H1 (cell line): Measurements from ENCODE around the gene ARFRP1. TPM values are rescaled to one million over a fixed set of nuclear protein-coding genes. Genes with fewer than 3 reads are reported as not detected.

Experiments used
- CTCF ChIA-PET: fragments of 300-600 bp; sonication (Branson Sonifier 250); formaldehyde crosslinking; loops from one replicate; lab custom pipeline; 2021; ENCODE audit not compliant: partially characterized antibody; lab: Charles Lee
- POLR2A ChIA-PET: fragments of 300-600 bp; sonication (Branson Sonifier 250); formaldehyde crosslinking; loops from one replicate; lab custom pipeline; 2021; ENCODE audit warnings: inconsistent platforms; ENCODE audit not compliant: partially characterized antibody; lab: Charles Lee
- DNase-seq, 2 experiments: peaks; one replicate each; pipeline versions ENCODE4 v3.0.0 to v3.0.0-alpha.2; 2010 to 2022; ENCODE audit warnings: low spot score in 2 of 2, low read depth in 1 of 2, mixed read lengths in 1 of 2
- FAIRE-seq: peaks from 2 replicates; lab custom pipeline; 2011; peaks lifted over from hg19 to GRCh38; lab: Jason Lieb, UNC
- H2AFZ ChIP-seq: 2 replicates; pipeline ENCODE4 v1.8.1; 2012; ENCODE audit warnings: low read length, inconsistent platforms
- H2AK5ac ChIP-seq: 2 replicates; pipeline ENCODE4 v1.6.1; 2013; ENCODE audit warnings: low read depth, low read length
- H2BK120ac ChIP-seq: replicated peaks from 2 replicates; pipeline ENCODE3; 2013; ENCODE audit warnings: low read depth, low read length, inconsistent platforms
- H2BK12ac ChIP-seq: 2 replicates; pipeline ENCODE4 v1.6.1; 2013; ENCODE audit warnings: low read depth, low read length
- H2BK15ac ChIP-seq: 2 replicates; pipeline ENCODE4 v1.6.1; 2013; ENCODE audit warnings: low read length
- H2BK20ac ChIP-seq: 2 replicates; pipeline ENCODE4 v1.6.1; 2013; ENCODE audit warnings: low read length
- H2BK5ac ChIP-seq: 2 replicates; pipeline ENCODE4 v1.6.1; 2013; ENCODE audit warnings: low read depth, low read length
- H3K14ac ChIP-seq: 2 replicates; pipeline ENCODE4 v1.6.1; 2013; ENCODE audit warnings: inconsistent platforms; ENCODE audit not compliant: insufficient read length
- H3K18ac ChIP-seq: 2 replicates; pipeline ENCODE4 v1.6.1; 2013; ENCODE audit warnings: low read length; ENCODE audit errors: extremely low read depth
- H3K23ac ChIP-seq: 2 replicates; pipeline ENCODE4 v1.6.1; 2013; ENCODE audit warnings: inconsistent platforms; ENCODE audit not compliant: insufficient read length
- H3K23me2 ChIP-seq: 2 replicates; pipeline ENCODE4 v1.6.1; 2013; ENCODE audit warnings: low read depth, low read length
- H3K27ac ChIP-seq: 2 replicates; pipeline ENCODE4 v1.6.1; 2011; ENCODE audit warnings: low read depth, low read length, inconsistent platforms
- H3K27me3 ChIP-seq, 4 experiments: replicated peaks in 1 of 4; 1 replicate in 1 of 4; 2 replicates in 3 of 4; pipeline versions ENCODE4 v1.6.1 to v1.8.1; 2011 to 2013; ENCODE audit warnings: low read length in 3 of 4, mild to moderate bottlenecking in 3 of 4, inconsistent platforms in 2 of 4, mixed read lengths in 2 of 4, moderate library complexity in 1 of 4; ENCODE audit not compliant: control insufficient read depth in 3 of 4, insufficient read depth in 3 of 4; ENCODE audit errors: extremely low read depth in 1 of 4
- H3K36me3 ChIP-seq, 4 experiments: 2 replicates each; pipeline versions ENCODE4 v1.6.1 to v1.8.1; 2011 to 2013; ENCODE audit warnings: mild to moderate bottlenecking in 4 of 4, low read length in 3 of 4, moderate library complexity in 2 of 4, control low read depth in 1 of 4, inconsistent platforms in 1 of 4; ENCODE audit not compliant: insufficient read depth in 4 of 4, control insufficient read depth in 2 of 4
- H3K4ac ChIP-seq: replicated peaks from 2 replicates; pipeline ENCODE3; 2013; ENCODE audit warnings: low read length, low read depth, mixed read lengths, inconsistent platforms; ENCODE audit not compliant: insufficient read length
- H3K4me1 ChIP-seq, 4 experiments: replicated peaks in 1 of 4; 1 replicate in 1 of 4; 2 replicates in 3 of 4; pipeline versions ENCODE4 v1.6.1 to v1.8.1; 2011 to 2013; ENCODE audit warnings: low read length in 3 of 4, inconsistent platforms in 2 of 4, mixed read lengths in 1 of 4; ENCODE audit not compliant: insufficient read depth in 4 of 4, control insufficient read depth in 3 of 4
- H3K4me2 ChIP-seq, 2 experiments: 2 replicates each; pipeline versions ENCODE4 v1.6.1 to v1.8.1; 2011 to 2013; ENCODE audit warnings: low read depth in 2 of 2, low read length in 2 of 2, control low read depth in 1 of 2, inconsistent platforms in 1 of 2, mild to moderate bottlenecking in 1 of 2; ENCODE audit not compliant: insufficient read depth in 1 of 2
- H3K4me3 ChIP-seq, 4 experiments: fragments of 200-600, 300-600 bp in 1 of 4; sonication (generic), shearing (Covaris generic), sonication (Bioruptor Twin) in 1 of 4; 2 replicates each; pipeline versions ENCODE4 v1.5.1 to v1.8.1; 2011 to 2016; ENCODE audit warnings: low read length in 4 of 4, low read depth in 3 of 4, control low read depth in 2 of 4, inconsistent platforms in 2 of 4, mild to moderate bottlenecking in 2 of 4, mixed read lengths in 1 of 4, moderate library complexity in 1 of 4; ENCODE audit not compliant: insufficient read depth in 2 of 4; ENCODE audit errors: extremely low read depth in 1 of 4
- H3K56ac ChIP-seq: replicated peaks from 2 replicates; pipeline ENCODE3; 2013; ENCODE audit warnings: low read depth, mild to moderate bottlenecking, mixed read lengths, low read length, inconsistent platforms; ENCODE audit not compliant: insufficient read length
- H3K79me1 ChIP-seq: 2 replicates; pipeline ENCODE4 v1.6.1; 2013; ENCODE audit warnings: low read depth, low read length, control low read depth
- H3K79me2 ChIP-seq, 2 experiments: 2 replicates each; pipeline versions ENCODE4 v1.6.1 to v1.8.1; 2012 to 2013; ENCODE audit warnings: low read length in 2 of 2, mild to moderate bottlenecking in 2 of 2, inconsistent platforms in 1 of 2; ENCODE audit not compliant: insufficient read depth in 2 of 2, control insufficient read depth in 1 of 2
- H3K9ac ChIP-seq, 4 experiments: replicated peaks in 1 of 4; 1 replicate in 1 of 4; 2 replicates in 3 of 4; pipeline versions ENCODE4 v1.6.1 to v1.8.1; 2011 to 2013; ENCODE audit warnings: low read depth in 3 of 4, low read length in 3 of 4, control low read depth in 2 of 4, mild to moderate bottlenecking in 2 of 4, moderate library complexity in 2 of 4, inconsistent platforms in 1 of 4; ENCODE audit errors: extremely low read depth in 1 of 4
- H3K9me3 ChIP-seq, 2 experiments: 2 replicates each; pipeline versions ENCODE4 v1.6.1 to v1.8.1; 2012 to 2013; ENCODE audit warnings: mild to moderate bottlenecking in 2 of 2, moderate library complexity in 2 of 2, control low read depth in 1 of 2, inconsistent platforms in 1 of 2, low read depth in 1 of 2, low read length in 1 of 2, mixed read lengths in 1 of 2; ENCODE audit not compliant: insufficient read depth in 2 of 2
- H4K20me1 ChIP-seq, 2 experiments: replicated peaks in 1 of 2; 2 replicates each; pipeline versions ENCODE3 to v1.8.1; 2011 to 2013; ENCODE audit warnings: inconsistent platforms in 2 of 2, low read length in 2 of 2, mild to moderate bottlenecking in 1 of 2; ENCODE audit not compliant: insufficient read depth in 2 of 2, control insufficient read depth in 1 of 2
- H4K5ac ChIP-seq: 2 replicates; pipeline ENCODE4 v1.6.1; 2013; ENCODE audit warnings: low read length, low read depth, mixed read lengths, inconsistent platforms; ENCODE audit not compliant: insufficient read length
- H4K8ac ChIP-seq: 2 replicates; pipeline ENCODE4 v1.8.0; 2013; ENCODE audit warnings: mild to moderate bottlenecking, moderate library complexity, low read length, inconsistent platforms; ENCODE audit not compliant: insufficient read depth; ENCODE audit errors: extremely low read depth
- H4K91ac ChIP-seq: replicated peaks from 2 replicates; pipeline ENCODE3; 2013; ENCODE audit warnings: low read length, mixed read lengths, inconsistent platforms; ENCODE audit not compliant: insufficient read length
- ASH2L ChIP-seq: fragments of 200-600, 300-600 bp; sonication (generic); IDR thresholded peaks from one replicate; pipeline ENCODE4 v1.7.1; 2017; ENCODE audit warnings: low read length
- HDAC2 ChIP-seq, 2 experiments: fragments of 300-600 bp in 1 of 2; sonication (generic) in 1 of 2; IDR thresholded peaks; 2 replicates each; pipeline ENCODE4 v1.6.1; 2011 to 2012; ENCODE audit warnings: low read depth in 2 of 2, low read length in 2 of 2, mild to moderate bottlenecking in 2 of 2, moderate library complexity in 2 of 2, borderline replicate concordance in 1 of 2, inconsistent platforms in 1 of 2
- POLR2A ChIP-seq, 2 experiments: IDR thresholded peaks; 1 replicate in 1 of 2; 2 replicates in 1 of 2; pipeline ENCODE4 v1.6.1; 2011; ENCODE audit warnings: low read depth in 2 of 2, low read length in 2 of 2, mild to moderate bottlenecking in 2 of 2; ENCODE audit errors: control extremely low read depth in 1 of 2
- SAP30 ChIP-seq: fragments of 300-600 bp; sonication (generic); IDR thresholded peaks from 2 replicates; pipeline ENCODE4 v1.7.1; 2012; ENCODE audit warnings: low read length, moderate library complexity, mild to moderate bottlenecking, inconsistent platforms; ENCODE audit not compliant: insufficient read depth, insufficient replicate concordance
- TBP ChIP-seq: IDR thresholded peaks from 2 replicates; pipeline ENCODE4 v1.6.1; 2011; ENCODE audit warnings: low read depth, low read length, improper control_type of control experiment
- YY1 ChIP-seq: IDR thresholded peaks from 2 replicates; pipeline ENCODE4 v1.6.1; 2011; ENCODE audit warnings: low read depth, mild to moderate bottlenecking, low read length
- WGBS, 2 experiments: shearing (Covaris generic) in 1 of 2; methylation state at CpG; one replicate each; pipeline versions ENCODE4 v1.1.6 to v1.1.7; 2013 to 2015; ENCODE audit warnings: low lambda C conversion rate in 2 of 2, mixed read lengths in 2 of 2, inconsistent platforms in 1 of 2, low coverage in 1 of 2, missing lambda C conversion rate in 1 of 2; ENCODE audit not compliant: insufficient replicate concordance in 2 of 2, insufficient coverage in 1 of 2, insufficient read length in 1 of 2; ENCODE audit errors: extremely low coverage in 1 of 2, missing lambda C conversion rate in 1 of 2; 5-methylcytosine and 5-hydroxymethylcytosine counted together
- polyA plus RNA-seq, 7 experiments: library from polyadenylated mRNA; depleted of rRNA in 3 of 7; stranded (reverse) in 5 of 7; unstranded in 2 of 7; fragments of >200 nt in 5 of 7; fragments of 200-250 nt in 2 of 7; gene quantifications; 1 replicate in 5 of 7; 2 replicates in 1 of 7; 4 replicates in 1 of 7; pipeline versions ENCODE4 v1.2.1 to v1.2.3, GENCODE V29; 2011 to 2013; ENCODE audit warnings: missing spikeins in 2 of 7, mixed read lengths in 2 of 7
- total RNA-seq: library from RNA; stranded (reverse); fragmentation: NEBNext Ultra II Directional; extraction: Animal tissue kit (Norgen Biotek cat#: 25700); gene quantifications from 2 replicates; pipeline ENCODE4 v1.2.1, GENCODE V29; 2021

Gene ARFRP1
- total and polyA plus RNA-seq, 2 of the 8 experiments (the other 6 are each of a cell fraction or from before 2014, with no cell fraction given): 12.9 to 22.9 TPM

DNA sequence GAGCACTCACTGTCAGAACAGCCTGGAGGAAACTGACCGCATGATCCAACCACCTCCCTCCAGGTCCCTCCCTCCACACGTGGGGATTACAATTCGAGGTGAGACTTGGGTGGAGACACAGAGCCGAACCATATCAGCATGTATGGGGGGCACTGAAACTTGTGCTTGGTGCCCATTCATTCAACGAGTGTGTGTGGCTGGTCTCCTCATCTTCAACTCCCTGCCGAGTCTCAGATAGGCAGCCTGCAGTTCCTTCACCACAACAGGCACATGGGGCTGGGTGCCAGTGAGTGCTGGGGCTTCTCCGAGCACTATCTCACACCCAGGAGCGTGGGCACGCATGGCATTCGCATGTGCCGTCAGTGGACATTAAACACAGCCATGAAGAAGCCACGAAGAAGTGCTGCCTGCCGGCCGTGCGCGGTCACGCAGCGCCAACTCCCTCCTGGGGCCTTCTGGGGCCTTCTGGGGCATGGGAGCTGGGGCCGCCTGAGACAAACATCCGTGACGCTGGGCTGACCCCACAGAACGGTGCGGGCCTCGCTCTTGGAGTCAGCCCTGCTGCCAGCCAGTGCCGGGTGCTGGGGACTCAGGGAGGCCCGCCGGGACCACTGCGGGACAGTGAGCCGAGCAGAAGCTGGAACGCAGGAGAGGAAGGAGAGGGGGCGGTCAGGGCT is 50.4 kb downstream of the ARFRP1 start:
- ChIA-PET CTCF (interaction anchor here (1.0 to 1.3 kb wide), 3 partner anchors 12 to 112 kb away, joined by 3 to 4 read pairs (median 3); no protein-coding TSS in a partner anchor), POLR2A (interaction anchor here (0.7 to 1.9 kb wide), 13 partner anchors 10 to 207 kb away, joined by 3 to 15 read pairs (median 4); partner anchors contain the start of genes ARFRP1, PPDPF, TPD52L2 and ZGPAT)
- peaks cover 2% of the 10 kb centered on the region in 2 experiments for H4K20me1 ChIP-seq
- H2AK5ac ChIP-seq: peak overlapping the region; percentile 67; the same call in 1 of the 2 replicates
- no peak for FAIRE-seq
- no peak for DNase-seq
- no peak overlapping the region for H2BK20ac ChIP-seq
- no peak overlapping the region for H3K56ac ChIP-seq
- H3K9ac ChIP-seq: peak overlapping the region in 3 of 4 experiments; percentile 56 to 62 (median 57); a peak in 4 of 7 replicates
- peak overlapping the region; percentile 35; the same call in 1 of the 2 replicates for H2BK5ac ChIP-seq
- no peaks in the 10 kb centered on the region for H3K9me3 ChIP-seq
- H3K4me1 ChIP-seq: peaks cover 0 to 16% (median 14%) of the 10 kb centered on the region in 4 experiments; a peak in 6 of 7 replicates
- TF ChIP-seq YY1 (no peak), SAP30 (no peak), HDAC2 (IDR thresholded peaks at IDR 0.05; ENCODE audit: borderline replicate concordance in 1 of 2, low read depth in 2 of 2, low read length in 2 of 2) (no peak), ASH2L (no peak), POLR2A (IDR thresholded peaks at IDR 0.05; ENCODE audit: control extremely low read depth in 1 of 2, low read depth in 2 of 2, low read length in 2 of 2) (no peak), TBP (no peak)
- H2BK12ac ChIP-seq: no peak overlapping the region; the same call in 1 of the 2 replicates
- no peak overlapping the region for H3K23ac ChIP-seq
- H2BK15ac ChIP-seq: 0 out of 2 replicates have a peak overlapping the region, but pooled peaks have one; percentile 53
- H3K27ac ChIP-seq: no peak overlapping the region; the same call in 1 of the 2 replicates
- peak overlapping the region; percentile 75 to 96 (median 84); a peak in 7 of 8 replicates for H3K4me3 ChIP-seq
- peak overlapping the region; percentile 46 for H3K4ac ChIP-seq
- H3K79me2 ChIP-seq: peaks cover 0 to 9% of the 10 kb centered on the region in 2 experiments; a peak in 1 of 4 replicates
- 88% methylated on average over 29 of the region's 31 CpGs; no CpG with 5 or more reads in 1 of the 2 experiments for WGBS, 2 experiments
- no peak overlapping the region for H2BK120ac ChIP-seq
- peak overlapping the region; percentile 96 for H4K8ac ChIP-seq
- H3K14ac ChIP-seq: no peak overlapping the region
- H3K4me2 ChIP-seq: peak overlapping the region; percentile 76 to 81
- H3K36me3 ChIP-seq: peaks cover 0 to 7% (median 3%) of the 10 kb centered on the region in 4 experiments; a peak in 4 of 8 replicates
- no peak overlapping the region for H2AFZ ChIP-seq
- no peaks in the 10 kb centered on the region; the same call in 1 of the 2 replicates for H3K79me1 ChIP-seq
- peak overlapping the region; percentile 34 for H4K91ac ChIP-seq
- no peak overlapping the region; the same call in 1 of the 2 replicates for H3K18ac ChIP-seq
- no peaks in the 10 kb centered on the region for H3K27me3 ChIP-seq
- peak overlapping the region; percentile 51 for H4K5ac ChIP-seq
- H3K23me2 ChIP-seq: peaks cover 13% of the 10 kb centered on the region
